GM18858 (cell line): ENCODE measurements around the gene MVB12B.

Source experiments
- ATAC-seq: cut with Tn5 transposase; IDR thresholded peaks from one replicate; pipeline ENCODE4 v1.9.1; 2021; ENCODE audit not compliant: unreplicated experiment

The MVB12B gene

GRCh38 chr9:126448865-126449577 lies 122.4 kb downstream of the MVB12B start:
- ATAC-seq: no peak

- ATAC-seq: no peak
Observed at GRCh38 chr9:126449725-126450667, 123.4 kb downstream of the MVB12B start.

- ATAC-seq: no peak
Observed at GRCh38 chr9:126450668-126451205, 124.1 kb downstream of the MVB12B start.

- no peak for ATAC-seq
Observed at GRCh38 chr9:126451316-126451885, 124.8 kb downstream of the MVB12B start.

GRCh38 chr9:126452106-126452505 lies 125.5 kb downstream of the MVB12B start:
- no peak for ATAC-seq

GRCh38 chr9:126453156-126453963 lies 126.7 kb downstream of the MVB12B start:
- no peak for ATAC-seq

GRCh38 chr9:126454215-126454614 lies 127.6 kb downstream of the MVB12B start:
- no peak for ATAC-seq

- no peak for ATAC-seq
Observed at GRCh38 chr9:126454795-126455194, 128.2 kb downstream of the MVB12B start.

GRCh38 chr9:126456441-126457174 lies 130.0 kb downstream of the MVB12B start:
- no peak for ATAC-seq

GRCh38 chr9:126457175-126457547 lies 130.5 kb downstream of the MVB12B start:
- no peak for ATAC-seq

- no peak for ATAC-seq
Observed at GRCh38 chr9:126457890-126458289, 131.3 kb downstream of the MVB12B start.

GRCh38 chr9:126459126-126459525 lies 132.5 kb downstream of the MVB12B start:
- ATAC-seq: no peak

GRCh38 chr9:126459546-126459945 lies 132.9 kb downstream of the MVB12B start:
- no peak for ATAC-seq

- no peak for ATAC-seq
Observed at GRCh38 chr9:126459965-126460843, 133.6 kb downstream of the MVB12B start.

- no peak for ATAC-seq
Observed at GRCh38 chr9:126461029-126461428, 134.4 kb downstream of the MVB12B start.

GRCh38 chr9:126461608-126462007 lies 135.0 kb downstream of the MVB12B start:
- no peak for ATAC-seq

- ATAC-seq: no peak
Observed at GRCh38 chr9:126462617-126463016, 136.0 kb downstream of the MVB12B start.

- no peak for ATAC-seq
Observed at GRCh38 chr9:126463426-126463825, 136.8 kb downstream of the MVB12B start.
